Vagina (tissue), 2 donors: ENCODE data around the gene IL17D. TPM values are rescaled to one million over a fixed set of nuclear protein-coding genes. Genes with fewer than 3 reads are reported as not detected.

Experiments
- DNase-seq, 2 donors: peaks; one replicate each; pipeline ENCODE4 v3.0.0-alpha.2; 2017; ENCODE audit errors: extremely low spot score in 2 of 2
- H3K27ac ChIP-seq: fragments of 200-600 bp; sonication (generic); one replicate; pipeline ENCODE4 v1.5.1; 2019
- H3K27me3 ChIP-seq: fragments of 200-600 bp; sonication (generic); one replicate; pipeline ENCODE4 v1.5.1; 2019
- H3K36me3 ChIP-seq, 2 donors: fragments of 200-600 bp; sonication (generic); one replicate each; pipeline ENCODE4 v1.5.1; 2017 to 2019
- H3K4me1 ChIP-seq: fragments of 200-600 bp; sonication (generic); one replicate; pipeline ENCODE4 v1.5.1; 2019
- H3K4me3 ChIP-seq, 2 donors: fragments of 200-600 bp; sonication (generic); 1 replicate in 1 of 2; 2 replicates in 1 of 2; pipeline ENCODE4 v1.5.1; 2016 to 2019
- H3K9me3 ChIP-seq: fragments of 200-600 bp; sonication (generic); one replicate; pipeline ENCODE4 v1.5.1; 2019
- POLR2A ChIP-seq, 2 donors: fragments of 450-650 bp; IDR thresholded peaks; one replicate each; pipeline ENCODE4 v1.6.1; 2017; ENCODE audit warnings: antibody characterized with exemption in 2 of 2, mild to moderate bottlenecking in 2 of 2, moderate library complexity in 2 of 2
- POLR2AphosphoS5 ChIP-seq, 2 donors: sonication (generic); formaldehyde crosslinking; IDR thresholded peaks; one replicate each; pipeline ENCODE4 v1.9.0; 2017; ENCODE audit warnings: antibody characterized with exemption in 2 of 2, mild to moderate bottlenecking in 2 of 2, low read depth in 1 of 2; ENCODE audit not compliant: insufficient read depth in 1 of 2
- intact Hi-C: fragments of 100-400 bp; cut with DNase I; formaldehyde crosslinking; loops from one replicate; pipeline ENCODE4 v1.15.1; 2023
- total RNA-seq: library from RNA; depleted of rRNA; stranded (reverse); fragments of >200 nt; gene quantifications from one replicate; pipeline ENCODE4 v1.2.3, GENCODE V29; 2016
- TF ChIP-seq, protein P1 (sequence below), 3 experiments: fragments of 450-650 bp in 2 of 3; fragments of 200-600 bp in 1 of 3; sonication (generic) in 1 of 3; IDR thresholded peaks; one replicate each; pipeline ENCODE4 v1.5.1; 2017 to 2019; ENCODE audit warnings: antibody characterized with exemption in 3 of 3, mild to moderate bottlenecking in 2 of 3, moderate library complexity in 2 of 3

IL17D gene
- total RNA-seq, 1 donor from 2014 or later: 3.7 TPM

DNA sequence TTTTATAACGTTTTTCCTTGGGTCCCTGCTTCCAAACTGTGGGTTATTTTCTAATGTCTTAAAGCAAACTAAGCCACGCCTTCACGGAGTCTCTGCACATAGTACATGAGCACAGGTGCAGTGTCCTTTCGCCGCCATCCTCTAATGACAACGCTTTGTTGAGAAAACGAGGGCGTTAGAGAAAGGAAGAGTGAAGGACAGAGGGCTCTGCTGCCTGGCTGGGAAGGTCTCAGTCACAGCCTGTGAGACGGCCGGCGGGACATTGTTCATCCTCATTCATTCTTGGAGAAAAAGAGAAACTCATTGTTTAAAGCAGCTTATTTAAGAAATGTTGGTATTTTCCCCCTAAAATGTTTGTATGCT is 9.5 kb downstream of the IL17D start:
- Histone ChIP-seq H3K36me3 (no peaks in the 10 kb centered on the region), H3K4me1 (peaks cover 20% of the 10 kb centered on the region), H3K9me3 (no peaks in the 10 kb centered on the region), H3K27ac (peak overlapping the region; percentile 72), H3K4me3 (no peak overlapping the region), H3K27me3 (no peaks in the 10 kb centered on the region)
- TF ChIP-seq, protein P1, sequence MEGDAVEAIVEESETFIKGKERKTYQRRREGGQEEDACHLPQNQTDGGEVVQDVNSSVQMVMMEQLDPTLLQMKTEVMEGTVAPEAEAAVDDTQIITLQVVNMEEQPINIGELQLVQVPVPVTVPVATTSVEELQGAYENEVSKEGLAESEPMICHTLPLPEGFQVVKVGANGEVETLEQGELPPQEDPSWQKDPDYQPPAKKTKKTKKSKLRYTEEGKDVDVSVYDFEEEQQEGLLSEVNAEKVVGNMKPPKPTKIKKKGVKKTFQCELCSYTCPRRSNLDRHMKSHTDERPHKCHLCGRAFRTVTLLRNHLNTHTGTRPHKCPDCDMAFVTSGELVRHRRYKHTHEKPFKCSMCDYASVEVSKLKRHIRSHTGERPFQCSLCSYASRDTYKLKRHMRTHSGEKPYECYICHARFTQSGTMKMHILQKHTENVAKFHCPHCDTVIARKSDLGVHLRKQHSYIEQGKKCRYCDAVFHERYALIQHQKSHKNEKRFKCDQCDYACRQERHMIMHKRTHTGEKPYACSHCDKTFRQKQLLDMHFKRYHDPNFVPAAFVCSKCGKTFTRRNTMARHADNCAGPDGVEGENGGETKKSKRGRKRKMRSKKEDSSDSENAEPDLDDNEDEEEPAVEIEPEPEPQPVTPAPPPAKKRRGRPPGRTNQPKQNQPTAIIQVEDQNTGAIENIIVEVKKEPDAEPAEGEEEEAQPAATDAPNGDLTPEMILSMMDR (IDR thresholded peaks at IDR 0.05): no peak
- no peak for TF ChIP-seq POLR2AphosphoS5 (IDR thresholded peaks at IDR 0.05; ENCODE audit: insufficient read depth in 1 of 2, low read depth in 1 of 2)
- TF ChIP-seq POLR2A (IDR thresholded peaks at IDR 0.05): no peak
- no peak for DNase-seq
- intact Hi-C loops: loop anchor here (10.0 kb wide), 1 partner anchor 212 kb away; no protein-coding TSS in a partner anchor

DNA sequence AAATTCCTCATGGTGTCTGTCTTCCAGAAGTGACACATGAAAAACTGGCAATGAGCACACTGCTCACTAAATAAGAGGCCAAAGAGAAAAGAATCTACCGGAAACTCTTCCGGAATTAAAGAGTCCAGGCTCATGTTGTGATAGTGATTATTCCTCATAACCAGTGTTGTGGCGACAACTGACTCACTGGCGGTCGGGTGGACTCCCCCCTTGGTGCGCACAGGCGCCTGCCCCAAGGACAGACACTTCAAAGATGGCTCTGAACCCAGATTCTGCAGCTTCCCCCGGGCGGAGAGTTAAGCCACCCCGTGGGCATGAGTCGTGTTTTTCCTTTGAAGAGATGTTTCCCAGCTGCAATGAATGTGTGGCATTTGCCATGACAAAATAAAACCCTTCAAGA is 10.3 kb downstream of the IL17D start:
- Histone ChIP-seq H3K36me3 (no peaks in the 10 kb centered on the region), H3K4me3 (no peak overlapping the region), H3K4me1 (peaks cover 16% of the 10 kb centered on the region), H3K27ac (peak overlapping the region; percentile 72), H3K9me3 (no peaks in the 10 kb centered on the region), H3K27me3 (no peaks in the 10 kb centered on the region)
- intact Hi-C loops: loop anchor here (10.0 kb wide), 1 partner anchor 211 kb away; no protein-coding TSS in a partner anchor
- DNase-seq: no peak
- TF ChIP-seq POLR2A (IDR thresholded peaks at IDR 0.05): no peak
- TF ChIP-seq, protein P1 (IDR thresholded peaks at IDR 0.05): no peak
- no peak for TF ChIP-seq POLR2AphosphoS5 (IDR thresholded peaks at IDR 0.05; ENCODE audit: insufficient read depth in 1 of 2, low read depth in 1 of 2)

DNA sequence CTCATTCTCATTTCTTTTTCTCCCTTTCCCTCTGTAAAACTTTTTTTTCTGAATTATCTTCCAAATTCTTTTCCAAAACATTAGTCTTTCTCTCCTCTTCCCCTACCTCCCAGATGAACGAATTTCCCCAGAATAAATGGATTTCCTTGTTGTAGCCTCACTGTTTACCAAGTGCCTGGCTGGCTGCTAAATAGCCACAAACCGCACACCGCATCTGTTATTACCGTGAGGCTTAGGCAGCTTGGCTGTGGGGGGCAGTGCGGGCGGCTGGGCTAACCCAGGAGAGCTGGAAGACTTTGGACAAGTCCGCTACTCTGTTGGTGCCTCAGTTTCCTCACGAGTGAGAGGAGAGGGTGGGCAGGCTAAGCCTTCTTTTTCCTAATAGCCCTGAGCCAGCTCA is 10.7 kb downstream of the IL17D start:
- no peaks in the 10 kb centered on the region for H3K9me3 ChIP-seq
- H3K27ac ChIP-seq: peak overlapping the region; percentile 72
- H3K4me3 ChIP-seq: no peak overlapping the region
- no peak for DNase-seq
- no peak for TF ChIP-seq POLR2A (IDR thresholded peaks at IDR 0.05)
- peak in 1 of 2 donors; percentile 7 for TF ChIP-seq POLR2AphosphoS5 (IDR thresholded peaks at IDR 0.05; ENCODE audit: insufficient read depth in 1 of 2, low read depth in 1 of 2)
- TF ChIP-seq, protein P1 (IDR thresholded peaks at IDR 0.05): no peak
- no peaks in the 10 kb centered on the region for H3K27me3 ChIP-seq
- intact Hi-C loops: loop anchor here (10.0 kb wide), 1 partner anchor 211 kb away; no protein-coding TSS in a partner anchor
- peaks cover 16% of the 10 kb centered on the region for H3K4me1 ChIP-seq
- no peaks in the 10 kb centered on the region for H3K36me3 ChIP-seq

- Histone ChIP-seq H3K4me1 (peaks cover 16% of the 10 kb centered on the region), H3K27me3 (no peaks in the 10 kb centered on the region)
- DNase-seq: no peak
Observed at GRCh38 chr13:20714563-20715329, 11.2 kb downstream of the IL17D start.

More at GRCh38 chr13:20714563-20715329, 11.2 kb downstream of the IL17D start:
- intact Hi-C loops: loop anchor here (10.0 kb wide), 1 partner anchor 210 kb away; no protein-coding TSS in a partner anchor
- H3K9me3 ChIP-seq: no peaks in the 10 kb centered on the region
- H3K4me3 ChIP-seq: peak overlapping the region in 1 of 2 donors; percentile 22
- peak overlapping the region; percentile 72 for H3K27ac ChIP-seq
- no peak for TF ChIP-seq POLR2A (IDR thresholded peaks at IDR 0.05)
- TF ChIP-seq POLR2AphosphoS5 (IDR thresholded peaks at IDR 0.05; ENCODE audit: insufficient read depth in 1 of 2, low read depth in 1 of 2): no peak
- TF ChIP-seq, protein P1 (IDR thresholded peaks at IDR 0.05): no peak
- H3K36me3 ChIP-seq: no peaks in the 10 kb centered on the region
